B cell (primary cell): ENCODE results near the gene GALNT10. TPM values are rescaled to one million over a fixed set of nuclear protein-coding genes. Genes with fewer than 3 reads are reported as not detected.

Source experiments
- ATAC-seq: fragments of 200-7000 bp; cut with Tn5 transposase; one replicate; pipeline ENCODE4 v1.10.0; 2021; ENCODE audit warnings: low read depth, mild to moderate bottlenecking, moderate number of reproducible peaks, moderate library complexity
- CTCF ChIA-PET: fragments of 350-600 bp; sonication (Branson Sonifier 250); formaldehyde crosslinking; loops from one replicate; lab custom pipeline; 2021; ENCODE audit warnings: antibody characterized with exemption, inconsistent platforms; lab: Charles Lee
- POLR2A ChIA-PET: fragments of 350-600 bp; sonication (Branson Sonifier 250); formaldehyde crosslinking; loops from one replicate; lab custom pipeline; 2021; ENCODE audit warnings: antibody characterized with exemption; lab: Charles Lee
- DNase-seq: peaks from one replicate; pipeline ENCODE4 v3.0.0; 2013
- H2AFZ ChIP-seq: 2 replicates; pipeline ENCODE4 v1.6.1; 2012; ENCODE audit warnings: mild to moderate bottlenecking, low read depth, low read length; ENCODE audit not compliant: insufficient read depth, poor library complexity, severe bottlenecking
- H3K27ac ChIP-seq, 2 donors: 1 replicate in 1 of 2; 2 replicates in 1 of 2; pipeline ENCODE4 v1.5.1; 2012 to 2013; ENCODE audit warnings: low read length in 2 of 2, mild to moderate bottlenecking in 2 of 2, moderate library complexity in 1 of 2
- H3K27me3 ChIP-seq, 4 experiments: fragments of 200-600 bp in 1 of 4; sonication (generic) in 1 of 4; replicated peaks in 1 of 4; 1 replicate in 2 of 4; 2 replicates in 2 of 4; pipeline versions ENCODE4 v1.6.1 to v1.7.0; 2013 to 2016; ENCODE audit warnings: low read length in 3 of 4, mild to moderate bottlenecking in 2 of 4, mixed read lengths in 1 of 4, moderate library complexity in 1 of 4; ENCODE audit not compliant: insufficient read depth in 4 of 4, control insufficient read depth in 3 of 4; ENCODE audit errors: control extremely low read depth in 1 of 4
- H3K36me3 ChIP-seq, 2 experiments: replicated peaks in 1 of 2; 1 replicate in 1 of 2; 2 replicates in 1 of 2; pipeline versions ENCODE4 v1.6.1 to v1.7.1; 2013; ENCODE audit warnings: low read length in 1 of 2; ENCODE audit not compliant: insufficient read depth in 2 of 2, control insufficient read depth in 1 of 2; ENCODE audit errors: control extremely low read depth in 1 of 2, extremely low read depth in 1 of 2
- H3K4me1 ChIP-seq, 2 donors: fragments of 200-600 bp in 1 of 2; sonication (generic) in 1 of 2; 1 replicate in 1 of 2; 2 replicates in 1 of 2; pipeline versions ENCODE4 v1.5.1 to v1.6.1; 2013 to 2017; ENCODE audit warnings: low read length in 2 of 2; ENCODE audit not compliant: control insufficient read depth in 2 of 2, insufficient read depth in 2 of 2
- H3K4me2 ChIP-seq: replicated peaks from 2 replicates; pipeline ENCODE3; 2012; ENCODE audit warnings: mild to moderate bottlenecking, low read depth, low read length; ENCODE audit not compliant: poor library complexity, severe bottlenecking
- H3K4me3 ChIP-seq, 5 experiments: fragments of 200-600 bp in 1 of 5; sonication (generic) in 1 of 5; 1 replicate in 3 of 5; 2 replicates in 2 of 5; pipeline versions ENCODE4 v1.5.1 to v1.7.0; 2011 to 2016; ENCODE audit warnings: low read length in 4 of 5, mild to moderate bottlenecking in 4 of 5, low read depth in 2 of 5, control low read depth in 1 of 5, moderate library complexity in 1 of 5; ENCODE audit not compliant: insufficient read depth in 1 of 5; ENCODE audit errors: control extremely low read depth in 1 of 5, extremely low read depth in 1 of 5
- H3K79me2 ChIP-seq: fragments of 200-600 bp; sonication (generic); one replicate; pipeline ENCODE4 v1.6.0; 2016; ENCODE audit warnings: low read length; ENCODE audit not compliant: control insufficient read depth, insufficient read depth
- H3K9ac ChIP-seq: fragments of 200-600 bp; sonication (generic); 2 replicates; pipeline ENCODE4 v1.6.1; 2017; ENCODE audit warnings: mild to moderate bottlenecking, low read length, moderate library complexity
- H3K9me3 ChIP-seq, 3 donors: one replicate each; pipeline versions ENCODE4 v1.6.1 to v1.7.1; 2013; ENCODE audit warnings: low read length in 2 of 3; ENCODE audit not compliant: control insufficient read depth in 2 of 3, insufficient read depth in 1 of 3; ENCODE audit errors: control extremely low read depth in 1 of 3
- H4K20me1 ChIP-seq: 2 replicates; pipeline ENCODE4 v1.6.0; 2012; ENCODE audit warnings: mild to moderate bottlenecking, low read length; ENCODE audit not compliant: insufficient read depth, control insufficient read depth, poor library complexity, severe bottlenecking
- H3K27ac Mint-ChIP-seq: one replicate; pipeline ENCODE4 v1.8.0; 2021; ENCODE audit warnings: mixed read lengths
- H3K27me3 Mint-ChIP-seq: one replicate; pipeline ENCODE4 v1.8.0; 2021; ENCODE audit warnings: mixed read lengths
- H3K4me1 Mint-ChIP-seq: one replicate; pipeline ENCODE4 v1.8.0; 2021; ENCODE audit warnings: mixed read lengths
- H3K4me3 Mint-ChIP-seq: one replicate; pipeline ENCODE4 v1.8.0; 2021; ENCODE audit warnings: mixed read lengths
- H3K9me3 Mint-ChIP-seq: one replicate; pipeline ENCODE4 v1.8.0; 2022; ENCODE audit warnings: mixed read lengths; ENCODE audit not compliant: insufficient read depth
- CTCF ChIP-seq: fragments of 200-600 bp; IDR thresholded peaks from one replicate; pipeline ENCODE4 v1.8.0; 2022; ENCODE audit warnings: antibody characterized with exemption, mild to moderate bottlenecking
- EZH2 ChIP-seq: IDR thresholded peaks from 2 replicates; pipeline ENCODE4 v1.6.1; 2012; ENCODE audit warnings: borderline replicate concordance, low read depth, mild to moderate bottlenecking, moderate library complexity, low read length; ENCODE audit not compliant: insufficient read depth, poor library complexity, severe bottlenecking
- WGBS: methylation state at CpG from one replicate; pipeline ENCODE4 v1.1.5; 2013; ENCODE audit warnings: missing lambda C conversion rate; ENCODE audit not compliant: insufficient coverage; 5-methylcytosine and 5-hydroxymethylcytosine counted together
- intact Hi-C: fragments of 100-400 bp; cut with micrococcal nuclease; formaldehyde crosslinking; loops from one replicate; pipeline ENCODE4 v1.10.0; 2022
- polyA plus RNA-seq: library from polyadenylated mRNA; depleted of rRNA; stranded (reverse); fragments of >200 nt; gene quantifications from 2 replicates; pipeline ENCODE4 v1.2.3, GENCODE V29; 2012
- total RNA-seq, 2 donors: library from RNA; stranded (reverse); fragments of 120-200 nt in 1 of 2; gene quantifications; 1 replicate in 1 of 2; 2 replicates in 1 of 2; pipeline versions ENCODE4 v1.2.3 to v1.2.4, GENCODE V29; 2013 to 2022

The GALNT10 gene
- total and polyA plus RNA-seq, 2 donors (not counting 1 experiment from before 2014, with no cell fraction given) = 27.7 to 42.8 TPM

- H2AFZ ChIP-seq = no peak overlapping the region
- H3K36me3 ChIP-seq = peaks cover 0 to 3% of the 10 kb centered on the region in 2 experiments
- TF ChIP-seq EZH2 = no peak
- no peak for TF ChIP-seq CTCF
- no peaks in the 10 kb centered on the region for H3K9me3 ChIP-seq
- Mint-ChIP-seq H3K4me3 (no peak overlapping the region), H3K4me1 (no peaks in the 10 kb centered on the region), H3K27me3 (no peaks in the 10 kb centered on the region), H3K27ac (no peak overlapping the region), H3K9me3 (no peaks in the 10 kb centered on the region)
- no peak overlapping the region for H3K27ac ChIP-seq
- CTCF ChIA-PET = no interaction called here
- no peak overlapping the region for H3K9ac ChIP-seq
- ATAC-seq (no peak), DNase-seq (no peak)
- H3K4me1 ChIP-seq = no peaks in the 10 kb centered on the region
- H3K4me2 ChIP-seq = no peak overlapping the region
- POLR2A ChIA-PET = no interaction called here
- intact Hi-C loops = no loop called here
- no peaks in the 10 kb centered on the region for H3K27me3 ChIP-seq
- peaks cover 18% of the 10 kb centered on the region for H3K79me2 ChIP-seq
- no peaks in the 10 kb centered on the region for H4K20me1 ChIP-seq
- no peak overlapping the region for H3K4me3 ChIP-seq
- WGBS = 88% methylated on average over 2 of the region's 5 CpGs
Observed at GRCh38 chr5:154311362-154311761, 120.8 kb downstream of the GALNT10 start.

DNA sequence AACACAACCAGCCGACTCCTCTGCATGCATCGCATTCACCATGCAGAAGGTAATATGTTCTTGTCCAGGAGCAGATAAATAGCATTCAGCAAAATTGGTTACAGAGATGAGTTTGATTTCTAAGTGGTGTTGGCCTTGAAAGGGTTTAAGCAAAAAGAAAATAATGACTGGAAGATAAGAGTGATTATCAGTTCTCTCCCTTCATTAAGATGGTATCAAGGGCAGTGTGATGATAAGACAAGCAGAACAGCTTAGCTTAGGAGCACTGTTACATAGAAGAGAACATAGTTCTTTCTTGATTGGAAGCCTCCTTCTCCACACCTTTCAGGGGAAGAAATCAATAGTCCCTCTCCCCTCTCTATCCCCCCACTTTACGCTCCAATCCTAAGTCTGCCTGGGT, 121.5 kb downstream of the GALNT10 start:
- intact Hi-C loops = no loop called here

More for the DNA sequence above, 121.5 kb downstream of the GALNT10 start:
- ATAC-seq (no peak), DNase-seq (no peak)
- H3K4me2 ChIP-seq = no peak overlapping the region
- H3K4me1 ChIP-seq = no peaks in the 10 kb centered on the region
- no peak overlapping the region for H3K27ac ChIP-seq
- H3K9me3 Mint-ChIP-seq = no peaks in the 10 kb centered on the region
- no peak overlapping the region for H2AFZ ChIP-seq
- H3K9me3 ChIP-seq = no peaks in the 10 kb centered on the region
- no peaks in the 10 kb centered on the region for H3K4me1 Mint-ChIP-seq
- CTCF ChIA-PET = interaction anchor here (0.8 kb wide), 1 partner anchor 123 kb away, joined by 3 read pairs; no protein-coding TSS in a partner anchor
- H4K20me1 ChIP-seq = no peaks in the 10 kb centered on the region
- TF ChIP-seq CTCF = no peak
- TF ChIP-seq EZH2 = no peak
- H3K79me2 ChIP-seq = peaks cover 18% of the 10 kb centered on the region
- no peaks in the 10 kb centered on the region for H3K27me3 Mint-ChIP-seq
- no peak overlapping the region for H3K4me3 Mint-ChIP-seq
- H3K27ac Mint-ChIP-seq = no peak overlapping the region
- H3K27me3 ChIP-seq = no peaks in the 10 kb centered on the region
- no peak overlapping the region for H3K4me3 ChIP-seq
- POLR2A ChIA-PET = no interaction called here
- WGBS = no CpG with 5 or more reads among the region's 3 CpGs
- no peak overlapping the region for H3K9ac ChIP-seq
- H3K36me3 ChIP-seq = peaks cover 0 to 3% of the 10 kb centered on the region in 2 experiments
